Ramos (cell line): ENCODE data around the gene CNNM3.
"Not testable (repeated sequence)": the region's sequence is repeated elsewhere in the genome, so short reads cannot be mapped to it uniquely, and the experiment has no call there.

ENCODE experiments used
- in situ Hi-C: fragments of 300-500 bp; cut with MboI; formaldehyde crosslinking; loops from one replicate; pipeline ENCODE4 v1.14.3; 2022; ENCODE audit warnings: low sequenced_read_pairs; ENCODE audit not compliant: unreplicated experiment

Gene CNNM3

DNA sequence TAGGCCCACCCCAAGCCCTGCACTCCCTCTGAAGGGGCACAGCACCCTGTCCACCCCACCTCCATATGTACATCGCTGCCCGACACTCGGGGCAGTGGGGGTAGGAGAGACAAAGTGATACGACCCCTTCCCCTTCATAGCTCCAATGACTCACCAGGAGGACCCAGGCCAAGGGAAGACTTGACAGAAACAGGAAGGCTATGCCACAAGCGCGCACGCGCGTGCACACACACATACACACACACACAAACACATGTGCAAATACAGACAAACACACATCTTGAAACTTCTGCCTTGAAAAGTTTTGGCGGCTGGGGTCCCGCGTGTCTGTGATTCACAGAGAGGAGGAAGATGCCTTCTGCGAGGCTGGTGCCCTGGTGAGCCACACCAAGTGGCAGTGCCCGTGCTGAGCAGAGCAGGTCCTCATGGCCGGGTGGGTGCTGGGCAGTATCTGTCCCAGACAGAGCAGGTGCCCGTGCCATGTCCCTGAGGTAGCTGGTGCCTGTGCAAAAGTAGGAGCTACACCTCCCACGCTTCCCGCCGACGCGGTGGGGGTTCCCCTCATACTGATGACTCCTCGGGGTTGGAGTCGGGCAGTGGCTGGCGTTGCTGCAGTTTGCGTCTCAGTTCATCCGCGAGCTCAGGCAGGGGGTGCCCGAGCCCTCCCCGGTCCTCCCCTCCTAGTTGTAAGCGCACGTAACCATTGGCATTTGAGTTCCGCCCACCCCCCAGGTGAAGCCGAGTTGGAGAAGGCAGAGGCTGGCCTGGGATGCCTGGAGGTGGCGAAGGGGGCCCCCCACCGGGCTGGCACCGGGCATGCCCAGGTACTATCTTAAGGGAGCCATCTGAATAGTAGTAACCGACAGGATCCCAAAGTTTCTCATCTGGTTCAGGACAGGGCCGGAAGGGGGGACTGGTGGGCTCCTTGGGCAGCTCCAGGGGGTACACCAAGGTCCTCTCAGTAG is 44.3 kb downstream of the CNNM3 start:
- in situ Hi-C loops = no loop called here

DNA sequence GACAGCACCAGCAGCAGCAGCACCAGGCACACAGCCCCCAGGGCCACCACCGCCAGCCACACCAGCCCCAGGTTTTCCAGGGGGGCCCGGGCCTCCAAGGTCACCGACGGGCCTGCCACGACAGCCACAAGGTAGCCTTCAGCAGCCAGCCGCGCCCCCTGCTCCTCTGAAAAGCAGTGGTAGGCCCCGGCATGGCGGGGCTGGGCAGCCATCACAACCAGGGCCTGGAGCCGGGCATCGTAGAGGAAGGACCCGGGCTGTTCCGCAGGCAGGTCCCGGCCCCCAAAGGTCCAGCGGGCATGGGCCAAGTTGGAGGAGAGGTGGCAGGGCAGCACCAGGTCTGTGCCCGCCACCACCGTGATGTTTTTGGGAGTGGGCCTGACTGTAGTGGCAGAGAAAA is 45.0 kb downstream of the CNNM3 start:
- in situ Hi-C loops = no loop called here

GRCh38 chr2:96863056-96863455 is 47.0 kb downstream of the CNNM3 start:
- in situ Hi-C loops = not testable (repeated sequence)

DNA sequence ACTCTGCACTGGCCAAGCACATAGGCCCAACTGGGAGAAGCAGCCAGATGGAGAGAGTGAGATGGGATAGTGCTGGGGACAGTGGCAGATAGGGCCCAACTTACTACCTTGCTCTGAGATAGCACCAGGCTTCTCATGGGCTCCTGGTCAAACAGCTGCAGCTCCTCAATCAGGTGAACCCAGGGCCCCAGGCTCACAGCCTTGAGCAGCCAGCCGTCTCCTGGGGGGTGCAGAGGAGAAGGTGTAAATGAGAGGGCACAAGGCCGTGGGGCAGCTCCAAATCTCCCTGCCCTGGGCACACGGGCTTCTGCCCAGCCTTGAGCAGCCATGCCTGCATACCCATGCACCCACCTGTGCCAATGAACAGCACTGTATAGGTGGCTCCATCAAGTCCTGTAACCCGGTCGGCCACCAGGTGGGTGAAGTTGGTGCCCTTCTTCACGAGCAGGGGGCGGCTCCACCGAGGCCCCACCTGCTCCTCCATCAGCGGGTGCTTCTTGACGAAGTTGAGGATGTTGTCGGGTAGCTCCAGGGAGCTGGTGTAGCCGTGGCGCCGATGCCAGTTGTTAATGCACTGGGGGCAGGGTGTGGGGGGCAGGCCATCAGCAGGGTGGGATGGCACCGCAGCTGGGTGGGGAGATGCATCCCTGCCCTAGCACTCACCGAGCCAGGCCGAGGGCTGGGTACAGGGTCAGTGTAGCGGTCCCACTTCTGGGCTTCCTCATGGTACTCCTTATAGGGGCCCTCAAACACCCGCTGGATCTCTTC is 47.7 kb downstream of the CNNM3 start:
- in situ Hi-C loops = no loop called here

DNA sequence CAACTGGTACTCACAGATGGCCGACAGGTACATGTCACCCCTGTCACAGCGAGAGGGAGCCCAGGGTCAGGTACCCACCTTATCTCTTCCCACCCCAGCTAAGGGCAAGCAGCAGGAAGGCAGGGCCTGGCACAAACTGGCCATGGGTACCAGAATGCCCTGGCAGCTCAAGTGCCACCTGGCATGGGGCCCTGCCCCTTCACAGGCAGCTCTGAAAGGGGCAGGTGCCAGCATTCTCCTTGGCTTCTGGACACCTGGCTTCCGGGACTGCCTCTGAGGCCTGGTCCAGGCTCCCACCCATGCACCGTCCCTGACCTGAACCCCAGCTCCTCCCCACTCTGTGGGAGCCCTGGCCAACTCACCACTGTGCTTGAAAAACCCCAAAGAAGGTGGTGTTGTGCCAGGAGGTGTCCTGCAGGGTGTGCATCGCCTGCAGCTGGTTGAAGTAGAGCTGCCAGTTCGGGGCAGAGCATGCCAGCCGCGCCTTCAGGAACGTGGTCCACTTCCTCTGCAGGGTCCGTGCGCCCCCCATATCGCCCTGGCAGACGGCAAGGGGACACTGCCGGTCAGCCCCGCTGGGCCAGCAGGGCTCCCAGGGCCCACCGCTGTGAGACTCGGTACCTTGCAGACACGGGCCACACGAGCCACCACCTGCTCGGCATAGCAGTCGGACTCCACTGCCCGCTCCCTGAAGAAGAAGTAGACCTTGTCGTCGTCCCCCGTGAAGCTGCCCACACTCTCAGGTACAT is 48.4 kb downstream of the CNNM3 start:
- in situ Hi-C loops = no loop called here

- in situ Hi-C loops = no loop called here
Measured at GRCh38 chr2:96865654-96866053, 49.6 kb downstream of the CNNM3 start.

DNA sequence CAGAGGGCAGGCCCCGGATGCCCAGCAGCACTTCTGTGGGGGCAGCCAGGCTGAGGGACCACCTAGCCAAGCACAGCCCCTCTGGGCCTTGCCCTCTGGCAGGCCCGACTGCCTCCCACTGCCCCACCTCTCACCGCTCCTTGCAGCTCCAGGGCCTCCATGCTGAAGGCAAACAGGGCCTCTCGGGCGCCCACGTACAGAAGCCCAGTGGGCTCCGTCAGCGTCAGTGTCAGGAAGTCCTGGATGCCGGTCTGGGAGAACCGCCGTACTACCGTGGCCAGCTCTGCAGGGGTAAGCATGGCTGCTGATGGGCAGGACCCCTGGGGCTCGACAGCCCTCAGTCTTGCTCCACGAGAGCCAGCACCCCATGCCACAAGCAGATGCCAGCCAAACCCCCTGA is 50.1 kb downstream of the CNNM3 start:
- in situ Hi-C loops = no loop called here

DNA sequence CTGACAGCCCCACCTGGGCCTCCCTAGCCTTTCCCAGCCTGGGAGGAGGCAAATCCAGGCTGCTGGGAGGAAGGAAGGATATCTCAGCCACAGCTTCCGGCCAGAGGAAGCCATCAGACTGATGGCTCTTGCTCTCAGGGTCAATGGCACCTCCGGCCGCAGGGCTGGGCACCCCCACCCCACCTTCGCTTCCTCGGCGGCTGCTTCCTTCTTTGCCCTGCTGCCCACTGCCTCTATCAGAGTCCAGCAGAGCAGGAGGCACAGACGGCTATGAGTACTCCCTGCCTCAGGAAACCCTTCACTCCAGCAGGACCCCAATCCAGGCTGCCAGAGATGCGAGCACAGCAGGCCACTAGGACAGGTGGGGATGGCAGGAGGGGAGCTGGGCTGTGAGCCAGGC is 50.5 kb downstream of the CNNM3 start:
- in situ Hi-C loops = no loop called here

DNA sequence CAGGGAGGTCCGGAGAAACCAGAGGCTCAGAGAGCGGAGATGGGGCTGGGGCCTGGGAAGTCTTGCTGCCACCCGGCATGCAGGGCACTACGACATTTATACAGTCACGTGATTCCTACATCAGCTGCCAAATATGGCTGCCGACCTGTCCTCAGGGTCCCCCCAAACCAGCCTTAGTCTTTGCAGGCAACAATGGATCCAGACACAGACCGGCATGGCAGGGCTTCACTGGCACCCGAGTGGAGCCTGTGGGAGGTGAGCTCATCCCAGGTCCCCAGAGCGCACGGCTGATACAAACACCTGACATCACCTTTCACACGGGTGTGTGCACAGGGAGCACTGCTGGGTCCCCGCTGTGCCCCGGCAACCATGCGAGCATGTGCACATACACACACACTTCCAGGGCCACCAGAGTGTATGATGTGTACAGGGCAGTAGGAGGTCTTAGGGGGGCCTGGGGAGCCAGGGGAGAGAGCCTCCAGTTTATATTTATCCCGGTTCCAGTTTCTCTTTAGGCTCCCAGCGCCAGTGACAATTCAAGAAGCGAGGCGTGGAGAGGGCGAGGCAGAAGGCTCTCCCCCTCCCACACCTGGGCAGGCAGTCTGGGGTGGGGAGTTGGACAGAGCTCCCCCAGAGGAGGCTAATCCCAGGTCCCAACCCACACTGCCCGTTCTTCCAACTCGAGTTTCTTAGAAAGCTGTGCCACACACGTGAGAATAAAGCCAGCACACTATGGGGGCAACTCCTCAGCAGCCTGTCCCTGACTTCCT is 51.1 kb downstream of the CNNM3 start:
- in situ Hi-C loops = no loop called here

GRCh38 chr2:96867756-96868554 is 51.9 kb downstream of the CNNM3 start:
- in situ Hi-C loops = no loop called here

- in situ Hi-C loops = no loop called here
Measured at GRCh38 chr2:96868555-96869280, 52.6 kb downstream of the CNNM3 start.

DNA sequence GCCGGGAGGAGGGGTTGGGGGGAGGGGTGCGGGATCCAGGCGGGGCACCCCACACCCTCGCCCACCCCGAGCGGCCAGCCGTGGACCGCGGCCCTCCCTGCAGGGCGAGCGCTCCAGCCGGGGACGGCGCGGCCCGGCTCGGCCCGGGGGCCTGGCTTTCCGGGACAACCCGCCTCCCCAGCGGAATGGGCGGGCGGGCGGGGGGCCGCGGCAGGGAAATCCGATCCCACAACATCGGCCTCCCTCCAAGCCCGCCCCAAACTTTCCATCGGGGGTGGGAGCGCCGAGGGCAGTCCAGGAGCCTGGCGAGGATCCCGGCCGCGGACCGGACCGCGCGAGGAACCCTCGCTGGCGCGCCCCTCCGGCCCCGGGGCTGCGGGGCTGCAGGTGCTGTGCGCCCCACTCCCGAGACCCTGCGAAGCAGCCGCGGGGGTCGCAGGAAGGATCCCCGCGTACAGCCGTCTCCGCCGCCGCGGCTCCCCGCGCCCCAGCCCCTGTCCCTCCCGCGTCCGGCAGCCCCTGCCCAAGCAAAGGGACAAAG is 53.3 kb downstream of the CNNM3 start:
- in situ Hi-C loops = no loop called here

- in situ Hi-C loops = no loop called here
Measured at GRCh38 chr2:96869822-96870625, 54.0 kb downstream of the CNNM3 start, which contains the start of gene SEMA4C. SEMA4C (minus strand) TSS chr2:96870080; CDS start chr2:96867886, 2,194 bp downstream.

DNA sequence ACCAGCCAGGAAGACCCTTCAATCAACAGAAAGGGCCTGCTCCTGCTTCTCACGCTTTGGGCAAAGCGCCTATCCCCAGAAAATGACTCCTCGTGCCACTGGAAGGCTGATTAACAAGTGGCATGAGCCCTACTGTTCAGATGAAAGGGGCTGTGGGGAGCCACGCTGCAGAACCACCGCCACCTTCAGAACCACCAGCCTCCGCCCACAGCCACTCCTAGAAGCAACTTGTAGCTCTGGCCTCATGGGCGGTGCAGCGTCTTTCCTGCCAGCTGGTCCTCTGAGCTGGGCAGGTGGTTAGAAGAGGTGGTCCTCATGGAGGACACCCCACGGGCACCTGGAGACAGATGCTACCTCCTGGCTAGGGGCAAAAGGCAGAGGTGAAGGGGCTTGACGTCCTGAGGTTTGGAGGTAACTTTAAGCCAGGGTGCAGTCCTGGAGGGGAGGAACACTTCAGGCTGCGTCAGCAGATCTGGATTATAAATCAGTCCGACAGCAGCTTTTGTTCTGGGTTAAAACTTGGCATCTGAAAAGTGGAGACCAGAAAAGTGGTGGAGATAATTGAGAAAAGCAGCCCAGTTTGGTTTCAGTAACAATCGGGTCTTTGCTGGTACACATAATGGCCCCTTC is 54.7 kb downstream of the CNNM3 start:
- in situ Hi-C loops = no loop called here

GRCh38 chr2:96872591-96873349 is 56.7 kb downstream of the CNNM3 start:
- in situ Hi-C loops = no loop called here

DNA sequence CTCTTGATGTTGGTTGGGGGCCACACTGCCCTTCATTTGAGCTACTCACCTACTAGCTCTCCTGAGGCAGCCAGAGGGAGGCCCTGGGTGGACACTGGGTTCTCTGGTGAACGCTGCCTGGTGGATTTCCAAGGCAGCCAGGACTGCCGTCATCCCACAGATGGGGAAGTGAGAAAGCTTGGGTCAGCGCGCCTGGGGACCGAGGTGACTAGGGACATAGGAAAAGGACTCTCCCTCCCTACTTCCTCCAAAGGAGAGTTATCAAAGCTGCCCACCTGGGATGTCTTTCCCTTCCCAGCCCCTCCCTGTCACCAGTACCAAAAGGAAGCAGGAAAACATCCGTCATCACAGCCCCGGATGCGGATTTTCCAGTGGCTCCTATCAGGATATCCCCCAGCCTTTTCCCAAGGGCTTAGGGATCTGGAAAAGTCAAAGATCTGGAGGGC is 57.6 kb downstream of the CNNM3 start:
- in situ Hi-C loops = no loop called here
